SK-N-MC (cell line): ENCODE measurements around the gene BMP8B.

Experiments used
- EZH2 ChIP-seq: fragments of 200-600 bp; sonication (generic); IDR thresholded peaks from one replicate; pipeline ENCODE4 v1.6.1; 2017; ENCODE audit warnings: antibody characterized with exemption
- FOXP2 ChIP-seq: optimal IDR thresholded peaks from 2 replicates; pipeline ENCODE3; 2011; ENCODE audit warnings: mild to moderate bottlenecking, moderate library complexity; ENCODE audit not compliant: insufficient read depth; ENCODE audit errors: extremely low read length, control extremely low read depth

DNA sequence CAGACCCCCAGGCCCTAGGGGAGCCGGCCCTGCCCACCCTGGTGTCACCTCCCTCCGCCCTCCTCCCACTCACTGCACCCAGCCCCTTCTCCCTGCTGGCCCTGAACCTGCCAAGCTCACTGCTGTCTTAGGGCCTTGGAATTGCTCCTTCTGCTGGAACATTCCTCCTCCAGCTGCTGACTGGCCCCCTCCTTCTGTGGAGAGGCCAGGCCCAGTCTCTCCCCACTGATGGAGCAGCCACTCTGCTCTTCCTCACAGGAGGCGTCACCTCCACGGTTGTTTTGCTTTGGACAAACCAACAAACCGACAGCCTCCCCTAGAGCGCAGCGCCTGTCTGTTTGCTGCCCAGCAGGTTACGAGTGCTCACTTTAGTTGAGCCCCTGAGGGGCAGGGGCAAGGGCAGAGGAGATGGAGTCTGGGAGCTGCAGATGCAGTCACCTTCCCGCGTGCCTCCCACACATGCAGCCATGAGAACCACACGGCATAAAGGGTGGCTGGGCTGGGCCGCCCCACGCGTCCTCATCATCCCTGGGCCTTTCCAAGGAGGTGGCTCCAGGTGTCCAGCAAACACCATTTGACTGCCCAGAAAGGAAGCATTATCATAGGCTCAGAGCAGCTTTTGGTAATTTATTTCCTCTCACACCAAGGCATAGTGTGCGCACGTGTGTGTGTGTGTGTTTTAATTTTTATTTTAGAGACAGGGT is 27.0 kb downstream of the BMP8B start:
- TF ChIP-seq EZH2 (no peak), FOXP2 (no peak)
